ENCODE results near the gene CA5A.

CA5A gene

DNA sequence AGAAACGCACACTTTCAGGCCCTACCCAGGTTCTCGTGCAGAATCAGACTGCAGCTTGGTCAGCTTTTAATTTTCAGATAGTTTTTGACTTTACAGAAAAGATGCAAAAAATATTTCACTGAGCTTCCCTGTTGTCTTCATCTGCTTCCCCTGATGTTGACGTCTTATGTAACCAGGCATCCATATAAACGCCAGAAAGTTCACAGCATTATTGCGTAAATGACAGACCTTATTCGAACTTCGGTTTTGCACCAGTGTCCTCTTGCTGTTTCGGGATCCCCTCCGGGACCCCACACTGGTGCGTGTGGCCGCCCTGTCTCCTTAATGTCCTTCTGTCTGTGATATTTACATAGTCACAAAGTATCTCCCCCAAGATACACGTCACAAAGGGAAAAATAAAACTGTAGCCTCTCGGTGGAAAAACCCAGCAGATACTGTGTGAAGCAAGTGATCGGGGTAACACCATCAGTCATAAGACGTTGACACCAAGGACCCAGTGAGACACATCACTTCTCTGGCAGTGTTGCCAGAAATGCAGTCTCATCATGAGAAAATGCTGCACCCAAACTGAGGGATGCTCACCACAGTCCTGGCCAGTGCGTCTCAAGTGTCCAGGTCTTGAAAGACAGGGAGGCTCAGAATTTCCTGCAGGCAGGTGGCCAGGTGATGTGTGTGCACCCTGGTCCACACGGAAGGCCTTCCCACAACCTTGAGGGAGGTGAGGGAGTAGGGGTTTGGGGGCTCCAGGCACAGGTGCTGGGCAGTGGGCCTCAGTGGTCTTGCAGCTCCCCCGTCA, 19.2 kb upstream of the CA5A start:
- no peaks in the 10 kb centered on the region for H3K9me3 ChIP-seq (ENCODE audit: insufficient read depth, low read length)
- H4K20me1 ChIP-seq (ENCODE audit: insufficient read depth, low read length): peaks cover 12% of the 10 kb centered on the region; the same call in 1 of the 2 replicates
- peak overlapping the region; percentile 70 for H3K27ac ChIP-seq (ENCODE audit: low read length)
- no peaks in the 10 kb centered on the region for H3K27me3 ChIP-seq (ENCODE audit: low read depth, low read length)
- no peak for TF ChIP-seq EZH2phosphoT487 (IDR thresholded peaks at IDR 0.05; ENCODE audit: low read depth)
- TF ChIP-seq, protein P1, sequence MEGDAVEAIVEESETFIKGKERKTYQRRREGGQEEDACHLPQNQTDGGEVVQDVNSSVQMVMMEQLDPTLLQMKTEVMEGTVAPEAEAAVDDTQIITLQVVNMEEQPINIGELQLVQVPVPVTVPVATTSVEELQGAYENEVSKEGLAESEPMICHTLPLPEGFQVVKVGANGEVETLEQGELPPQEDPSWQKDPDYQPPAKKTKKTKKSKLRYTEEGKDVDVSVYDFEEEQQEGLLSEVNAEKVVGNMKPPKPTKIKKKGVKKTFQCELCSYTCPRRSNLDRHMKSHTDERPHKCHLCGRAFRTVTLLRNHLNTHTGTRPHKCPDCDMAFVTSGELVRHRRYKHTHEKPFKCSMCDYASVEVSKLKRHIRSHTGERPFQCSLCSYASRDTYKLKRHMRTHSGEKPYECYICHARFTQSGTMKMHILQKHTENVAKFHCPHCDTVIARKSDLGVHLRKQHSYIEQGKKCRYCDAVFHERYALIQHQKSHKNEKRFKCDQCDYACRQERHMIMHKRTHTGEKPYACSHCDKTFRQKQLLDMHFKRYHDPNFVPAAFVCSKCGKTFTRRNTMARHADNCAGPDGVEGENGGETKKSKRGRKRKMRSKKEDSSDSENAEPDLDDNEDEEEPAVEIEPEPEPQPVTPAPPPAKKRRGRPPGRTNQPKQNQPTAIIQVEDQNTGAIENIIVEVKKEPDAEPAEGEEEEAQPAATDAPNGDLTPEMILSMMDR (IDR thresholded peaks at IDR 0.05; ENCODE audit: low read depth, low read length): no peak
- no peak overlapping the region for H2AFZ ChIP-seq (ENCODE audit: low read depth, low read length)
- peak overlapping the region; percentile 40 for H3K4me2 ChIP-seq (ENCODE audit: low read length)
- H3K36me3 ChIP-seq (replicated peaks; ENCODE audit: low read depth, low read length): peaks cover 8% of the 10 kb centered on the region
- H3K9ac ChIP-seq (ENCODE audit: low read length): peak overlapping the region; percentile 7; the same call in 1 of the 2 replicates
- peaks cover 24% of the 10 kb centered on the region for H3K4me1 ChIP-seq (ENCODE audit: low read length)
- peaks cover 88% of the 10 kb centered on the region for H3K79me2 ChIP-seq (ENCODE audit: low read length)
- peak overlapping the region; percentile 1; the same call in 1 of the 2 replicates for H3K4me3 ChIP-seq (ENCODE audit: low read length)

- Histone ChIP-seq H3K4me3 (ENCODE audit: low read length) (no peak overlapping the region), H3K4me2 (ENCODE audit: low read length) (no peak overlapping the region), H3K79me2 (ENCODE audit: low read length) (peaks cover 84% of the 10 kb centered on the region)
Measured at GRCh38 chr16:87954826-87955225, 18.5 kb upstream of the CA5A start.

DNA sequence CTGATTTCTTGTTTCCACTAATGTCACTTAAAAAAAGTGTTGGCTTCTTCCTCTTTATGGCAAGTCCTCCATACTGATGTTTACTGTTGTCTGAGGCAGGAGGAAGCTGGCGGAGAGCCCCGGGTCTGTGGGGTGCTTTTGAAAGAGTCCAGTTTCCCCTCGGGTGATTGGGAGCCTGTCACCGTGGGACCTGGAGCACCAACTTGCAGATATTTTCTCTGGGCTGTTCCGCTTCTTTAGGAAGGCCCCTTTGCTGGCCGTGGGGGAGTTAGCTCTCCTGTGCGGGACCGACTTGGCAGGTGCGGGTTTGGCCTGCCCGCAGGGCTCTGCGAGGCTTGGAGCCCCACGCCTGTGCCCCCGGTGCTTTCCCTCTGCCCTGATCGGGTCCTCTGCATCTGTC, 18.0 kb upstream of the CA5A start:
- Histone ChIP-seq H3K79me2 (ENCODE audit: low read length) (peaks cover 79% of the 10 kb centered on the region), H3K36me3 (replicated peaks; ENCODE audit: low read depth, low read length) (peaks cover 8% of the 10 kb centered on the region), H2AFZ (ENCODE audit: low read depth, low read length) (no peak overlapping the region), H3K4me3 (ENCODE audit: low read length) (no peak overlapping the region), H3K4me1 (ENCODE audit: low read length) (peaks cover 24% of the 10 kb centered on the region), H4K20me1 (ENCODE audit: insufficient read depth, low read length) (peaks cover 12% of the 10 kb centered on the region; the same call in 1 of the 2 replicates), H3K27me3 (ENCODE audit: low read depth, low read length) (no peaks in the 10 kb centered on the region), H3K27ac (ENCODE audit: low read length) (no peak overlapping the region), H3K9me3 (ENCODE audit: insufficient read depth, low read length) (no peaks in the 10 kb centered on the region), H3K4me2 (ENCODE audit: low read length) (no peak overlapping the region), H3K9ac (ENCODE audit: low read length) (no peak overlapping the region)
- TF ChIP-seq, protein P1 (IDR thresholded peaks at IDR 0.05; ENCODE audit: low read depth, low read length): no peak
- no peak for TF ChIP-seq EZH2phosphoT487 (IDR thresholded peaks at IDR 0.05; ENCODE audit: low read depth)

More at GRCh38 chr16:87954826-87955225, 18.5 kb upstream of the CA5A start:
- TF ChIP-seq EZH2phosphoT487 (IDR thresholded peaks at IDR 0.05; ENCODE audit: low read depth): no peak
- TF ChIP-seq, protein P1 (IDR thresholded peaks at IDR 0.05; ENCODE audit: low read depth, low read length): no peak
- peaks cover 24% of the 10 kb centered on the region for H3K4me1 ChIP-seq (ENCODE audit: low read length)
- H3K27ac ChIP-seq (ENCODE audit: low read length): no peak overlapping the region
- peaks cover 12% of the 10 kb centered on the region; the same call in 1 of the 2 replicates for H4K20me1 ChIP-seq (ENCODE audit: insufficient read depth, low read length)
- no peak overlapping the region for H3K9ac ChIP-seq (ENCODE audit: low read length)
- H3K27me3 ChIP-seq (ENCODE audit: low read depth, low read length): no peaks in the 10 kb centered on the region
- H3K36me3 ChIP-seq (replicated peaks; ENCODE audit: low read depth, low read length): peaks cover 8% of the 10 kb centered on the region
- H3K9me3 ChIP-seq (ENCODE audit: insufficient read depth, low read length): no peaks in the 10 kb centered on the region
- H2AFZ ChIP-seq (ENCODE audit: low read depth, low read length): no peak overlapping the region

DNA sequence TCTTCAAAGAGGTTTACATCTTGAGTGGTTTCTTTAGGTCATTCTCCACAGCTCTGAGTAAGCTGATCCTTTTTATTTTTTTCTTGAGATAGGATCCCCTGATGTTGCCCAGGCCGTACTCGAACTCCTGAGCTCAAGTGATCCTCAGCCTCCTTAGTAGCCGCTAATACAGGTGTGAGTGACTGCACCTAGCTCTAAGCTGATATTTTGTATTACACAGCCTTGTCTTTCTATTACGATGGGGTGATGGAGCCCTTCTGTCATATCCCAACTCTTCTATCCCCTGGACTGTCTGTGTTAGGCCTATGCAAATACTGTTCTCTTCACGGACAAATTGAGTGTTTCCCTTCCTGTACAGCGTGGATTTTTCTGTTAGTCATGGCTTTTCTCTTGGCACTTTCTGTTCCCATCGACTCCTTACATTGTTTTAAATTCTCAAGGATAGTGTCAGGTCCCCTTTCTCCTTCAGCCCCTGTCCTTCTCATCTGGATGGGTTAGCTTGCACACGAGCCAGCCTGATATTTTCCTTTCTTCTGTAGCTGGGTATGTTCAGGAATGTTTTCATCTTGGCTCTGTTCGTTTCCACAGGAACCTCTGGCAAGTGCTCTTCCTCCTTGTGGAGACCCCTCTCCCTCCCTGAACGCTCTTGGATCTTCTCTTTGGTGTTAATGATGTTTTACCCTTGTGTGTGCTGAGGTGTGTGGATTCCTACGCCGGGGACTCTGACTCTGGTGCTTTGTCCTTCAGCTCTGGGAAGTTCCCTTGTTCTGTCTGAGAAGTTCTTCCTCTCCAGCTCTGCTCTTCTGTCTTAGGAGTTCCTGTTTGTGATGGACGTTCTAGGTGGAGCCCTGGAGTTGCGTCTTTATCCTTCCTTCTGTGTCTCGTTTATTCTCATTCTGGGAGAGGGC, 17.2 kb upstream of the CA5A start:
- Histone ChIP-seq H3K27me3 (ENCODE audit: low read depth, low read length) (no peaks in the 10 kb centered on the region), H3K4me2 (ENCODE audit: low read length) (no peak overlapping the region), H3K4me3 (ENCODE audit: low read length) (no peak overlapping the region), H3K4me1 (ENCODE audit: low read length) (peaks cover 24% of the 10 kb centered on the region), H3K36me3 (replicated peaks; ENCODE audit: low read depth, low read length) (peaks cover 8% of the 10 kb centered on the region), H3K79me2 (ENCODE audit: low read length) (peaks cover 71% of the 10 kb centered on the region), H3K27ac (ENCODE audit: low read length) (no peak overlapping the region), H3K9me3 (ENCODE audit: insufficient read depth, low read length) (no peaks in the 10 kb centered on the region), H2AFZ (ENCODE audit: low read depth, low read length) (no peak overlapping the region), H3K9ac (ENCODE audit: low read length) (no peak overlapping the region), H4K20me1 (ENCODE audit: insufficient read depth, low read length) (0 out of 2 replicates have a peak, but pooled peaks cover 12% of the 10 kb centered on the region)
- TF ChIP-seq, protein P1 (IDR thresholded peaks at IDR 0.05; ENCODE audit: low read depth, low read length): no peak
- no peak for TF ChIP-seq EZH2phosphoT487 (IDR thresholded peaks at IDR 0.05; ENCODE audit: low read depth)

Measured in OCI-LY3 (cell line).